Kidney (tissue), 14 donors: ENCODE results near the gene CASS4. TPM values are rescaled to one million over a fixed set of nuclear protein-coding genes. Genes with fewer than 3 reads are reported as not detected.

ENCODE experiments used
- DNase-seq, 5 donors: peaks; one replicate each; pipeline ENCODE4 v3.0.0-alpha.2; 2013 to 2020
- FAIRE-seq: peaks from 2 replicates; lab custom pipeline; 2012; peaks lifted over from hg19 to GRCh38; lab: Jason Lieb, UNC
- H3K27ac ChIP-seq, 2 donors: one replicate each; pipeline ENCODE4 v1.7.0; 2013; ENCODE audit warnings: low read depth in 2 of 2, low read length in 2 of 2, inconsistent platforms in 1 of 2
- H3K27me3 ChIP-seq: one replicate; pipeline ENCODE4 v1.7.1; 2013; ENCODE audit warnings: low read length, inconsistent platforms; ENCODE audit not compliant: control insufficient read depth, insufficient read depth
- H3K36me3 ChIP-seq, 3 donors: one replicate each; pipeline versions ENCODE4 v1.7.0 to v1.7.1; 2013; ENCODE audit warnings: low read length in 3 of 3, control low read depth in 1 of 3, inconsistent platforms in 1 of 3; ENCODE audit not compliant: insufficient read depth in 3 of 3, control insufficient read depth in 2 of 3
- H3K4me1 ChIP-seq, 3 donors: one replicate each; pipeline versions ENCODE4 v1.7.0 to v1.7.1; 2013; ENCODE audit warnings: low read length in 3 of 3, inconsistent platforms in 1 of 3, low read depth in 1 of 3; ENCODE audit not compliant: control insufficient read depth in 2 of 3, insufficient read depth in 2 of 3
- H3K4me3 ChIP-seq, 3 donors: one replicate each; pipeline versions ENCODE4 v1.7.0 to v1.8.1; 2013; ENCODE audit warnings: low read length in 3 of 3, control low read depth in 1 of 3, inconsistent platforms in 1 of 3
- H3K9ac ChIP-seq, 3 donors: one replicate each; pipeline versions ENCODE4 v1.7.0 to v1.7.1; 2013; ENCODE audit warnings: low read length in 3 of 3, control low read depth in 1 of 3, inconsistent platforms in 1 of 3
- H3K9me3 ChIP-seq, 3 donors: one replicate each; pipeline versions ENCODE4 v1.7.0 to v1.7.1; 2013; ENCODE audit warnings: low read length in 3 of 3, control low read depth in 1 of 3, inconsistent platforms in 1 of 3; ENCODE audit not compliant: control insufficient read depth in 2 of 3, insufficient read depth in 1 of 3
- intact Hi-C: fragments of 100-400 bp; cut with DNase I; formaldehyde crosslinking; loops from one replicate; pipeline ENCODE4 v1.11.1; 2022
- polyA plus RNA-seq: library from polyadenylated mRNA; stranded (reverse); fragments of 350-450 nt; fragmentation: Illumina TruSeq; extraction: RNeasy Lipid Tissue Mini Kit (QIAGEN cat#74804); gene quantifications from one replicate; pipeline ENCODE4 v1.2.3, GENCODE V29; 2014; ENCODE audit warnings: low read depth, low replicate concordance; ENCODE audit not compliant: insufficient read depth
- total RNA-seq: library from RNA; stranded (reverse); fragmentation: NEBNext Ultra II Directional; extraction: Animal tissue kit (Norgen Biotek cat#: 25700); gene quantifications from one replicate; pipeline ENCODE4 v1.2.1, GENCODE V29; 2021
- TF ChIP-seq, protein P1 (sequence below): IDR thresholded peaks from 3 replicates; pipeline ENCODE4 v1.5.1; 2012; ENCODE audit warnings: mild to moderate bottlenecking, moderate library complexity, borderline replicate concordance; ENCODE audit not compliant: insufficient read depth; ENCODE audit errors: extremely low read depth
- donor health status: control.
- donor health status: control.
- donor health status: control.
- donor health status: control.
- donor health status: control.
- donor health status: DM: yes; HTN: yes; CAD: no.
- donor health status: Normal renal cell carcinoma (clear cell type).

Gene CASS4
- total and polyA plus RNA-seq, 2 donors from 2014 or later = 0.22 to 3.0 TPM

DNA sequence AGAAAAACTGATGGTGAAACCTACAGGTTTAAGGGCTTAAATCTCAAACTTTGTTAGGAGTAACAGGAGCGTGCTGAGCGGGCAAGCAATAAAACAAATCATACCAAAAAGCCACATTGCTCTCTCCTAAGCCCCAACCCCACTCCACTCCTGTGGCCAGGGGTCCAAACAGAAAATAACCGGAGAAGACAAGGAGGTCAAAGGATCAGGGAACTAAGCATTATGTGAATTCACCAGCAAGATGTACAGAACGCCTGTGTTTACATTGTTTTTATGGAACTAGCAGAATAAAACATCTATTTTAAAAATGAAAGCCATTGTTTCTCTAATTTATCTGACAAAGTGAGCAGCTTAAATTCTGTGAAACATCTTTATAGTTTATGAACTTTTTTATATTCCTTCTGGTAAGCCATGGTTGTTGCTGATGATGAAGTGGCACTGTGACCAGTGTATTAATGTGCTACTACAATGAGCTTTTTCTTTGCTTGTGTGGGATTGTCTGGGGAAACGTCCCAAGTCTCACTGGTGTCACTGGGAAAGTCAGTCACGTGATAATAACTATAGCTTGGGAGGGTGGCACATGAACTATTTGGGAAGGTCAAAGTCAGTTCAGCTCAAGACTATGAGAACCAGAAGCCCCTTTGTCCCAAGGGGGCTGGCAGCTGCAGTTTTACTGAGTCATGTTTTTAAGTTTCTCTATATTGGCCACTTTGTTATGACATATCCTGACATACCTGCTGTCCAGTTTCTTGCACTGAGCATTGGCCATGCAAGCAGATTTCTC, 43.5 kb upstream of the CASS4 start:
- FAIRE-seq (no peak), DNase-seq (no peak)
- intact Hi-C loops = no loop called here
- no peak overlapping the region for H3K27ac ChIP-seq
- TF ChIP-seq, protein P1, sequence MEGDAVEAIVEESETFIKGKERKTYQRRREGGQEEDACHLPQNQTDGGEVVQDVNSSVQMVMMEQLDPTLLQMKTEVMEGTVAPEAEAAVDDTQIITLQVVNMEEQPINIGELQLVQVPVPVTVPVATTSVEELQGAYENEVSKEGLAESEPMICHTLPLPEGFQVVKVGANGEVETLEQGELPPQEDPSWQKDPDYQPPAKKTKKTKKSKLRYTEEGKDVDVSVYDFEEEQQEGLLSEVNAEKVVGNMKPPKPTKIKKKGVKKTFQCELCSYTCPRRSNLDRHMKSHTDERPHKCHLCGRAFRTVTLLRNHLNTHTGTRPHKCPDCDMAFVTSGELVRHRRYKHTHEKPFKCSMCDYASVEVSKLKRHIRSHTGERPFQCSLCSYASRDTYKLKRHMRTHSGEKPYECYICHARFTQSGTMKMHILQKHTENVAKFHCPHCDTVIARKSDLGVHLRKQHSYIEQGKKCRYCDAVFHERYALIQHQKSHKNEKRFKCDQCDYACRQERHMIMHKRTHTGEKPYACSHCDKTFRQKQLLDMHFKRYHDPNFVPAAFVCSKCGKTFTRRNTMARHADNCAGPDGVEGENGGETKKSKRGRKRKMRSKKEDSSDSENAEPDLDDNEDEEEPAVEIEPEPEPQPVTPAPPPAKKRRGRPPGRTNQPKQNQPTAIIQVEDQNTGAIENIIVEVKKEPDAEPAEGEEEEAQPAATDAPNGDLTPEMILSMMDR = no peak
- H3K4me1 ChIP-seq = no peaks in the 10 kb centered on the region
- no peak overlapping the region for H3K4me3 ChIP-seq
- no peaks in the 10 kb centered on the region for H3K9me3 ChIP-seq
- peaks cover 0 to 26% (median 4%) of the 10 kb centered on the region in 3 donors for H3K36me3 ChIP-seq
- no peak overlapping the region for H3K9ac ChIP-seq
- no peaks in the 10 kb centered on the region for H3K27me3 ChIP-seq

DNA sequence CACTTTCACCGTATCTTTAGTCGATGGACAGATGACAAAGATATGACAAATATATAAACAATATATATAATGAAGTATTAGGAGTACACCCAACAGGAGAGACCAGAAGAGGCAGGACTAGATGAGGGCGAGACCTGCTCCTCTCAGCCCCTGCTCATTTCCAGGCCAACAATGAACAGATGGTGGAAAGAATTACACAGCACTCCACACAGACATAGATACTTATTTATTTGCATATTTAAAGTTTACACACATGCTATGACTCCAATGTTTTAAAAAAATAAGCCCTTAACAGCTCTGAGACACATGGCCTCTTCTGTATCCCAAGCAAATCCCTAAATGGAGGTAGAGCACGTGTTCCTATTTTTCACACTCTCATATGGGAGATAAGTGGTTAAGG, 42.9 kb upstream of the CASS4 start:
- Histone ChIP-seq H3K9me3 (no peaks in the 10 kb centered on the region), H3K4me3 (no peak overlapping the region), H3K27me3 (no peaks in the 10 kb centered on the region), H3K9ac (no peak overlapping the region), H3K27ac (no peak overlapping the region), H3K36me3 (peaks cover 0 to 26% (median 4%) of the 10 kb centered on the region in 3 donors), H3K4me1 (no peaks in the 10 kb centered on the region)
- TF ChIP-seq, protein P1 = no peak
- intact Hi-C loops = no loop called here
- FAIRE-seq (no peak), DNase-seq (no peak)

DNA sequence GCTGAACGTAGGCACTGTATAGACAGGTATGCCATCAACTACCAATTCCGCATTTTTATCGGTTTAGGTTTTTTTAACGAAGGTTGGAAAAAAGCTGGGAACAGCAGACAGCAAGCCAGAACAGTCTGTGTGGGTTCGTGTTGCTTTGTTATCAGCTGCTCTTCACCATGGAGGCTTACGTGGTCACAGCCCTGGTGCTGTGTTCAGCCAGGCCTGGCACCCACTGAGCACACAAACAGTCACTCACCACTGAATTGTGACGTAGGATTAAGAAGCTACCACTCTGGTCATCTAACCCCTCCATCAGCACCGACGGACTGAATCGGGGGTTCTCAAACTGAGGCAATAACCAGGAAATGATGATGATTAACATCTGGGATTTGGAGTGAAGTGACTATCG, 40.1 kb upstream of the CASS4 start:
- intact Hi-C loops = no loop called here
- Histone ChIP-seq H3K9ac (no peak overlapping the region), H3K27me3 (no peaks in the 10 kb centered on the region), H3K4me3 (no peak overlapping the region), H3K27ac (no peak overlapping the region), H3K4me1 (no peaks in the 10 kb centered on the region), H3K36me3 (peaks cover 0 to 13% (median 0%) of the 10 kb centered on the region in 3 donors), H3K9me3 (no peaks in the 10 kb centered on the region)
- DNase-seq = no peak
- no peak for FAIRE-seq
- TF ChIP-seq, protein P1 = no peak
